GM18517 (cell line): Measurements from ENCODE around the gene OSBPL1A.
"Not testable (repeated sequence)": the region's sequence is repeated elsewhere in the genome, so short reads cannot be mapped to it uniquely, and the experiment has no call there.

Experiments used
- ATAC-seq: cut with Tn5 transposase; IDR thresholded peaks from one replicate; pipeline ENCODE4 v1.9.1; 2021; ENCODE audit warnings: mild to moderate bottlenecking, moderate library complexity; ENCODE audit not compliant: unreplicated experiment

Gene OSBPL1A

DNA sequence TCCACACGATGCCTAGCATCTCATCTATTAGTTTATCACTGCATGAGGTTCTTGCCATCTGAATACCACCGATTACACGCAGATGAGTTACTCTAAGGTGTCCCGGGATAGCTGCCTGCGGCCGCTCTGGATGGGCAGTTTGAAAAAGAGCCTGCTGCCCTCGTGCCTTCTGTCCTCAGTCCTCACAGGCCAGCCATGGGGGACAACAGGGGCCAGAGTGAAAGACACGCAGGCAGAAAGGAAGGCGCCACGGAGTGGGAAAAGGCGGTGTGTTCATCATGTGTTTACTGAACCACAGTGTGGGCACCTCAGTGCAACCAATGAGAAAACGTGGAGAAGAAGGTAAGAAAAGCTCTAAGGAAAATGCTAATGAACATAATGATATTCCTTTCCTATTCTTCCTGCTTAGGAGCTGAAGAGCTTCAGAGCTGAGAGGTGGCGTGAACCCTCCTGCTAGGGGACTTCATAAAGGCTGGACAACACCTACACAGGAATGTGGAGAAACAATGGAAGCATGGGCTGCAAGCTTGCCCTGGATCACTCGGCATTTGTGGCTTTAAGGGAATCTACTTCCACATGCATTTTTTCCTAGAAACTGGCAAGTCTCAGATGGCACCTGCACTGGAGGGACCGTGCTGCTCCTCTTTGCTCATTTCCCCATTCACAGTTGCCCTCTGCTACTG, 207.8 kb downstream of the OSBPL1A start:
- no peak for ATAC-seq

GRCh38 chr18:24189007-24189528, 208.6 kb downstream of the OSBPL1A start:
- peak; percentile 78 for ATAC-seq

- ATAC-seq, result no peak
Measured at GRCh38 chr18:24188120-24188519, 209.5 kb downstream of the OSBPL1A start.

DNA sequence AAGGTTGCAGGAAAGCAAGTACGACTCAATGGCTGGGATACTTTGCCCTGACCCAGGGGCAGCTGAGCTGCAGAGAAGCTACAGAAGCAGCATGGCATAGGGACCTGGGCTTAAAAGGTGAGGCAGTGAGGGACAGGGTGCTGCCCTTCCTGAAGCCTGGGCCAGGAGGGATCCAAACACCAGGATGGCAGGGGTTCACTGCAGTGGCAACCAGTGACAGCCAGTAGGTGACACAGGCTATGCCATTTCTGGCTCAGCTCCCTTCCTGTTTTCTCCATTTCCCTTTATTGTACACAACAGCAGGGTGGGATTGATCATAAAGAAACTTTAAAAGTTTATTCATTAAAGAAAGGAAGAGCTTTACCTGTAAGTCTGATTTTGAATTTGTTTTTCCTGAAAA, 209.9 kb downstream of the OSBPL1A start:
- no peak for ATAC-seq

DNA sequence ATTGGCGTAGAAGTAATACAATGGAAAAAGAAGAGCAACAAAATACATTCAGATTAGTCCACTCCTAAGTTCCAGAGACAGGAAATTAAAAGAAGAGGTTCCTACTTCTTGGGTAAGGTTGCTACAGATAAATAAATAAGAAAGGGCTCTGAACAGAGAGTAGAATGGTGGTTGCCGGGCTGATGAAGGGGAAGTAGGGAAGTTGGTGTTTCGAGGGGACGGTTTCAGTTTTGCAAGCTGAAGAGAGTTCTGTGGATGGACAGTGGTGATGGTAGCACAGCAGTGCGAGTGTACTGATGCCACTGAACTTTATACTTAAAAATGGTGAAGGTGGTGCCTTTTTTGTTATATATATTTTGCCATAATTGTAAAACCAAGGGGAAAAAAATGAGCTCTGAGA, 210.6 kb downstream of the OSBPL1A start:
- ATAC-seq, result peak; percentile 62

- no peak for ATAC-seq
Measured at GRCh38 chr18:24185805-24186204, 211.8 kb downstream of the OSBPL1A start.

- ATAC-seq, result no peak
Measured at GRCh38 chr18:24181806-24182205, 215.8 kb downstream of the OSBPL1A start.

- no peak for ATAC-seq
Measured at GRCh38 chr18:24180048-24180447, 217.6 kb downstream of the OSBPL1A start.

GRCh38 chr18:24177499-24178133, 220.0 kb downstream of the OSBPL1A start:
- no peak for ATAC-seq

DNA sequence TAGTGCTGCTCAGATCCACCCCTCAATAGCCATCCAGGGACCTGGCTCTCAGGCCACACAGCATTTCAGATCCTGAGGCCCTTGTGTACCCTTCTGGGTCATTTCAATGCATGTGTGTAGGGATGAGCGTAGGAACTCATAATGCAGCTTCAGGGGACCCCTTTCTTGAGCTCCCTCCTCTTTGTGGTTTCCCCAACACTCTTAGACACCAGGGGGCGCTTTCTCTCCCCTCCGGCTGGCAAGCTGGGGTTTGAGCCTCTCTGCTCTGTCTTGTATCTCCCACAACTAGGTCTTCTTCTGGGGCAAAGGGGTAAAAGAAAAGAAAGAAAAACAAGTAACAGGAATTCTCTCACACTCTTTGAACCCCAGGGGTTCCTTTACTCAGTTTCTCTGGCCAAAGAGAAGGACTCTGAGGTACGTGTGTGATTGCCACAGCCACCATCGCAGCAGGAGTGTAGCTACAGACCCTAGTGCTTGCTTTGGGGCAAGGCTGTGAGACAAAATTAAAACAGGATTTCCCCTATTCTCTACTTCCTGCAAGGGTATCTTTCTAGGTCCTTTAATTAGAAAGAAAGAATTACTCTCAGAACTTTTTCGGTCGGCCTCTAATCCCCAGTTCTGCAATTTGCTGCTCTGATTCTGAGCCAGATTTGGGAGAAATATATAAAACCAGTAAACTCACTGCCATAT, 220.8 kb downstream of the OSBPL1A start:
- ATAC-seq, result peak; percentile 89

DNA sequence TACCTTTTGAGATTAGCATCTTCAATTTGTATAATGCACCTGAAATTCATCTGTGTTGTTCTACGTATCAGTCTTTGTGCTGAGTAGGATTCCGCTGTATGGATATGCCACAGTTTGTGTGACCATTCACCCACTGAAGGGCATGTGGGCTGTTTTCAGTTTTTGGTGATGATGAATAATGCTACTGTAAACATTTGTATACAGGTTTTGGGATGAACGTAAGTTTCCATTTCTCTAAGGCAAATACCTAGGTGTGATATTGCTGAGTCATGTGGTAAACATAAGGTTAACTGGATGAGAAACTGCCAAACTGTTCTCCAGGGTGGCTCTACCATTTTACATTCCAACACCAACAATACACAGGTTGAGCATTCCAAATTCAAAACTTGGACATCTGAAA, 223.6 kb downstream of the OSBPL1A start:
- ATAC-seq, result no peak

DNA sequence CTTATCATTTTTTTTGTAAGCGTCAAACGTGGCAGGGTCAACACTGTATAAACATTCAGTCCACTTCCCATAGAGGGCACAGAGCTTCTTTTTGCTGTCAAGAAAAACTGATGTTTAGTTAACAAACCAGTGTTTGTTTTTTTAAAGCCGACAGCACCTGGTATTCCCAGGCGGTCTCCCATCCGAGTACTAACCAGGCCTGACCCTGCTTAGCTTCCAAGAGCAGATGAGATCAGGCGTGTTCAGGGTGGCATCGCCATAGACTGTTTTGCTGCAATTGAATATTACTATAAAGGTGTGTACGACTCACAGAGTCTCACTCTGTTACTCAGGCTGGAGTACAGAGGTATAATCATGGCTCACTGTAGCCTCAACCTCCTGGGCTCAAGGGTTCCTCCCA, 227.3 kb downstream of the OSBPL1A start:
- ATAC-seq, result no peak

- ATAC-seq, result no peak
Measured at GRCh38 chr18:24168496-24168895, 229.1 kb downstream of the OSBPL1A start.

DNA sequence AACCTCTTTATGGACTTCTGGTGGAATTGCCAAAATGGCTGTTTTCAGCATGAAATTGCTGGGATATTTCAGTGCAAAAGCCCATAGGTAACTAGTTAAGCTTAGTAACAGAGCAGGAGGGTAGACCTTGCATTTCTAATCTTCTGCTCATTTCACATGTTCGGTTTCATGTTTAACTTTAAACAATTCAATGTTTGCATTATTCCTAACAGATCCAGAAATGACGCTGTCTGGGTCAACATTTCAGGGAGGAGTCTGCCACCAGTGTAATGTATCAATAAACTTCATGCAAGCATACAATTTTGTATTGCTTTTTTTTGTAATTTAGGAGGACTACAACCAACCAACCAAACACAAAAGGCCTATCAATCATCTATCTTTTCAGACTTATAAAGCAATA, 236.3 kb downstream of the OSBPL1A start:
- no peak for ATAC-seq

GRCh38 chr18:24160086-24160485, 237.5 kb downstream of the OSBPL1A start:
- no peak for ATAC-seq

DNA sequence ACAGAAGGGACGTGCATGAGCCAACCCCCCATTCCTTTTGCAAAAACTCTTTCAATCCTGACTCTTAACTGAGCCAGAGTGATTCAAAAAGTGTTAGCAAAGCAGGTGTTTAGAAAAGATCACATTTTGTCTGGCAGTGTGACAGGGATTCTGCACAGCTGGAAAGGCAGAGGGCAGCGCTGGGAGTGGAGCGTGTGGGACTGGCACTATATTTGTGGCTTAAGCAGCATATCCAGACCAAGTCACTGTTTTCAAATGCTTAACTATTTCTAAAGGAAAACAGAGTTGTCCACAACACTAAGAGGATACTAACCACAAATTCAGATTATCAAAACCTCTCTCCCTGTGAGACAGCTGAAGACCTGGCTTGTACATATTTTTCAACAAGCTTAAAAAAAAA, 239.8 kb downstream of the OSBPL1A start:
- ATAC-seq, result no peak

DNA sequence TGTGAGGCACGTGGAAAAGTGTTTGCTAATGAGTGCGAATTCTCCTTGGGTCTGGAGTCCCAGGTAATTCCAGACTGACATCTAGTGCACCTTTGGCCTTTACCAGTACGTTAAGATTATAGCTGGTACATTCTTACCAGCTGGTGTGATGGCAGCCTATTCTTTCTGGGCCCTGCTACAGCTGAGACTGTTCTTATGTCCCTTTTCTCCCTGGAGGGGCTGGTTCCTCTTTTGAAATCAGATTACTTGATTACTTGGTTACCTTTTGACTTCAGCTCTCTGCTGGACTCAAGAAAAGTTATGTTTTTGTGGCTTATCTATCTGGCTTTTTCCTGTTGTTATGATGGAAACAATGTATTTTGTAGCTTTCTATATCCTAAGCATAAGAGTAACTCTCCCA, 244.2 kb downstream of the OSBPL1A start:
- no peak for ATAC-seq

DNA sequence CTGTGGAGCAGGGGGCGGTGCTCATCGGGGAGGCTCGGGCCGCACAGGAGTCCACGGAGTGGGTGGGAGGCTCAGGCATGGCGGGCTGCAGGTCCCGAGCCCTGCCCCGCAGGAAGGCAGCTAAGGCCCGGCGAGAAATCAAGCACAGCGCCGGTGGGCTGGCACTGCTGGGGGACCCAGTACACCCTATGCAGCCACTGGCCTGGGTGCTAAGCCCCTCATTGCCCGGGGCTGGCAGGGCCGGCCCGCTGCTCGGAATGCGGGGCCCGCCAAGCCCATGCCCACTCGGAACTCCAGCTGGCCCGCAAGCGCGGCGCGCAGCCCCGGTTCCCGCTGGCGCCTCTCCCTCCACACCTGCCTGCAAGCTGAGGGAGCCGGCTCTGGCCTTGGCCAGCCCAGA, 248.0 kb downstream of the OSBPL1A start:
- ATAC-seq, result not testable (repeated sequence)

DNA sequence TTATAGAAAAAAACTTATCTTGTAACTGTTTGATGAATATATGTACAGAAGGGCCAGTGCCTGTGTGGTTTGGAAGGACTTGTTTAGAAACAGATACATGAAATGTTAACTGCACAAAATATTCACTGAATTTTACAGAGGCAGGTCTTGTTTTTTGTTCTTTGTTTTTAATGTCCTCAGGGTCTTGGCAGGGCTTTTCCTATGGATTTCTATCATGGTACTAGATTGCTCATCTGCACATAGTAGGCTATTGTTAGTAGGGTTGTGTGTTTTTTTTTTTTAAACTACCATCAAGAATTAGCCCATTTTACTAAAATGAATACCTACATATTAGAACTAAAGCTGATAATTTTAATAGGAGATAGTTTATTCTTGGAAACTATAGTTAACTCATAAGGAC, 255.2 kb downstream of the OSBPL1A start:
- ATAC-seq, result no peak

DNA sequence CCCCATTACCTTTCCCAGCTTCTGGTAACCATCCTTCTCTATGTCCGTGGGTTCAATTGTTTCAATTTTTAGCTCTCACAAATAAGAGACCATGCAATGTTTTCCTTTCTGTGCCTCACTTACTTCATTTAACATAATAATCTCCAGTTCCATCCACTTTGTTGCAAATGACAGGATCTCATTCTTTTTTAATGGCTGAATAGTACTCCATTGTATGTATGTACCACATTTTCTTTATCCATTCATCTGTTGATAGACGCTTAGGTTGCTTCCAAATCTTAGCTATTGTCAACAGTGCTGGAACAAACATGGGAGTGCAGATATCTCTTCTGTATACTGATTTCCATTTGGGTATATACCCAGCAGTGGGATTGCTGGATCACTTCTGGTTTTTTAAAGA, 256.9 kb downstream of the OSBPL1A start:
- no peak for ATAC-seq

GRCh38 chr18:24138789-24139616, 258.6 kb downstream of the OSBPL1A start, which contains the start of gene CABYR:
Gene CABYR (plus strand): TSS chr18:24139062. CDS start chr18:24143115, 4,053 bp downstream.
- peak; percentile 77 for ATAC-seq
